Fibroblast of skin of right biceps (primary cell): ENCODE measurements around the gene SHROOM4.

Experiments used
- DNase-seq: peaks from one replicate; pipeline ENCODE4 v3.0.0-alpha.2; 2013

The SHROOM4 gene

DNA sequence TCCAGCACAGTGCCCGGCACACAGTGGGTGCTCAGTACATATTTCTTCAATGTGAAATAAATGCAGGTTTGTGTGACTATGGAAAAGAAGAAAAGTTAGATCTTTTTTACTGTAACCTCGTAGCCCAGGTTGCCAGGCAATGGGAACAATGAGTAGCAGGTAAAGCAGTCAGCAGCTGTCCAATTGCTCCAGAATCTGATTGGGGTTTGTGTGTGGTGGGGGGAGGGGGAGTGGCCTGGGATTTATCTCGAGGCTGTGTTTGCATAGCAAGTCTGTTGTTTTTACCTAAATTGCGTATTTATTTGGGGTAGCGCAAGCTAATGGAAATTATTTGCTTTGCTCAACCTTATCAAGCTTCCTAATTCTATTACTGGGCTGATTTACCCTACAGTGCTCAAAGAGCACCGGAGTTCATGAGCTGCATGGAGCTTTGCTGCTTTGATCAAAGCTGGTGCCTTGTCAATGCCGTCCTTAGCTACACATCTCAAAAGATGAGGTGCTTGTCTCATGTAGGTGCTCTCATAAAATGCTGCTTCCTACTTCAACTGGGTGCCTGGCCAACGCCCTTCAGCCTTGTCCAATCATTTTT is 198.3 kb downstream of the SHROOM4 start:
- no peak for DNase-seq

GRCh38 chrX:50614460-50614859 is 199.5 kb downstream of the SHROOM4 start:
- DNase-seq, result no peak

- DNase-seq, result peak; percentile 24
Measured at GRCh38 chrX:50613846-50614245, 200.1 kb downstream of the SHROOM4 start.

DNA sequence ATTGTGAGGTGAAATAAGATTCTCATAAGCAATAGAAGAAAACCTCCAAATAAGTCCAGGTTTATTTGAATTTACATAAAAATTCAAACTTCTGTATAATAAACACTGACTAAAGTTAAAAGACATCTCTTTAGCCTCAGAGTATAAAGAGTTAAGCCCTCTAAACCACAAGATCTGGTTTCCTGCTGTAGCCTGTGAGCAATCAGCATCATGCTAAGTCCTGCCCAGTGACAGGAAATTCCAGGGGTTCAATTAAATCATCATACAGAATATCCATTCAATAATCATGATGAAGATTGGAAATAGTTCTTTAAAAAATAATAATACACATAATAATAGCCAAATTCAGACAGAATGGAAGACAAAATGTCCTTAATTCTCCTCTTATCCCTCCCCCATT is 204.2 kb downstream of the SHROOM4 start:
- DNase-seq, result peak; percentile 27

GRCh38 chrX:50606300-50606950 is 207.6 kb downstream of the SHROOM4 start:
- no peak for DNase-seq

DNA sequence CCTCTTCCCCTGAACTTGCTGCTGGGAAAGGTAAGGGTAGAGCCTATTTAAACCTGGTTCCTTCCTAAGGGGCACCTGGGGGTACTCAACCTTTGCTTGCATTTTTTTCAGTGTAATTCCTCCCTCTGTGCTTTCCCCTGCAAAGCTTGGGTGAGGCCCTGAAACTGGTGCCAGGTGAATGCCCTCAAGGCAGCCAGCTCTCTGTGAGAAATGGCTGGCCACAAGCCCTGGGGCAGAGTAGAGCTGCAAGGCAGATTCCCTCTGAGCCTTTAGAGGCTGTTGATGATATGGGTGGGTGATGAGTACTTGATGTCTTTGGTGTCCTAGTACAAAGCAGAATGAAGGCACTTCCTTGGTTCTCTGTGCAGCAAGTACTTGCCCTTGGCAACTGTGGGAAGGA is 217.9 kb downstream of the SHROOM4 start:
- DNase-seq, result no peak

DNA sequence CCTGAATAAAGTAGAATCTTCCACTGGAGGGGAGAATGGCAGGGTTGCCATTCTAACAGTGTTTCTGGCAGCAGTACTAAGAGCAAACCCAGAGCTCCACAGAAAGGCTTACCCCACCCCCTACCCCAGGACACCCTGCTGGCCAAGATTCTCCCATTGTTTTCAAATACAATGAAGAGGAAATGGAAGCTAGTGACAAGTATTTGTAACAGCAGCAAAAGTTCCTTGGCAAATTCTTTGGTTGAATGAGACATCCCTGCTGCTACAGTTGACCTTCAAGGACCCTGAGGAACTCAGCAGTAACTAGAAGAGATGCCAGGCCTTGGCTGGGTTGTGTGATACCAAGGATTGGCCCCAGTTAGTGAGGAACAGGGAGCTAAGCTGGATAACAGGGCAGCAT is 219.2 kb downstream of the SHROOM4 start:
- DNase-seq, result no peak

GRCh38 chrX:50586980-50587379 is 227.0 kb downstream of the SHROOM4 start:
- no peak for DNase-seq

- DNase-seq, result no peak
Measured at GRCh38 chrX:50586407-50586806, 227.6 kb downstream of the SHROOM4 start.

DNA sequence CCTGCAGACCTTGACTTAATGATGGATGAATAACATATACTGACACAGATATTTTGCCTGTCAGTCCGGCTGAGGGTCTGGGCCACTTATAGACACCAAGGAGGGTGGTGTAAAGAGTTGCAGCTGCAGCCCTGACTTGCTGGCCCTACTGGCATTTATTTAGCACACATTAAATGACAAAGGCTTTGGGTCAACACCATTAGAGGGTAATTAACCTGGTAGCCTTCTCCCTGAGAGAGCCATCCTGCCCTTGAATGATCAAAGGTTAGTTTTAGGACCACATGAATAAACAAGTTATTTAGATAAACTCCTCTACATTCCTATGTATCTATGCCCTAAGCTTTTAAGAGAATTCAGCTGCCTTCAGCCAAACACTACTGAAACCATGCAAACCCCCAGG is 232.6 kb downstream of the SHROOM4 start:
- no peak for DNase-seq

GRCh38 chrX:50579955-50580354 is 234.0 kb downstream of the SHROOM4 start:
- DNase-seq, result peak; percentile 37

GRCh38 chrX:50577326-50577725 is 236.7 kb downstream of the SHROOM4 start:
- no peak for DNase-seq

- DNase-seq, result no peak
Measured at GRCh38 chrX:50567636-50568035, 246.4 kb downstream of the SHROOM4 start.

- no peak for DNase-seq
Measured at GRCh38 chrX:50565718-50566117, 248.3 kb downstream of the SHROOM4 start.
